ENCODE results near the gene TMEM184A.

DNA sequence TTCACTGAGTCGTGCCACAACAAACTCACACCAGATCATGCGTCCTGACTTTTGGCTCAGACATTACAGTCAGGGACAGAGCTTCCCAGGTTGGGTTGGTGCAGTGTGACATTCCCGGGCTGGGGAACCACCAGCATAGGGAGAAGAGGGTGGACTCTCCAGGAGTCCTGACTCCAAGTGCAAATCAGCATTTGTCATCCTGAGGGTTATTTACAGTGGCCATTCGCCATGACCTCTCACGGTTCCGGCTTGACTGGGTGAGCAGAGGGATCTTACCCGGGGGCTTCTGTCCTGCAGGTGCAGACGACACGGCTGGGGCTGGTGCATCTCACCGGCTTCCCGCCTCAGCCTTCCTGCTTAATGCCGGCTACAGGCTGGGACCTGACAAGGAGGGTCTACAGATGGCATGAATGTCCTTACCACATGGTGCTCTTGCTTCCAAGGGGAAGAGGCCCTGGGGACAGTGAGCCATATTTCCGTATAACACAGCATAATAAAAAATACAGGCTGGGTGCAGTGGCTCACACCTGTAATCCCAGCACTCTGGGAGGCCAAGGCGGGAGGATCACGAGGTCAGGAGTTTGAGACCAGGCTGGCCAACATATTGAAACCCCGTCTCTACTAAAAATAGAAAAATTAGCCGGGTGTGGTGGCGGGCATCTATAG lies 39.3 kb downstream of the TMEM184A start:
- TF ChIP-seq, protein P1, sequence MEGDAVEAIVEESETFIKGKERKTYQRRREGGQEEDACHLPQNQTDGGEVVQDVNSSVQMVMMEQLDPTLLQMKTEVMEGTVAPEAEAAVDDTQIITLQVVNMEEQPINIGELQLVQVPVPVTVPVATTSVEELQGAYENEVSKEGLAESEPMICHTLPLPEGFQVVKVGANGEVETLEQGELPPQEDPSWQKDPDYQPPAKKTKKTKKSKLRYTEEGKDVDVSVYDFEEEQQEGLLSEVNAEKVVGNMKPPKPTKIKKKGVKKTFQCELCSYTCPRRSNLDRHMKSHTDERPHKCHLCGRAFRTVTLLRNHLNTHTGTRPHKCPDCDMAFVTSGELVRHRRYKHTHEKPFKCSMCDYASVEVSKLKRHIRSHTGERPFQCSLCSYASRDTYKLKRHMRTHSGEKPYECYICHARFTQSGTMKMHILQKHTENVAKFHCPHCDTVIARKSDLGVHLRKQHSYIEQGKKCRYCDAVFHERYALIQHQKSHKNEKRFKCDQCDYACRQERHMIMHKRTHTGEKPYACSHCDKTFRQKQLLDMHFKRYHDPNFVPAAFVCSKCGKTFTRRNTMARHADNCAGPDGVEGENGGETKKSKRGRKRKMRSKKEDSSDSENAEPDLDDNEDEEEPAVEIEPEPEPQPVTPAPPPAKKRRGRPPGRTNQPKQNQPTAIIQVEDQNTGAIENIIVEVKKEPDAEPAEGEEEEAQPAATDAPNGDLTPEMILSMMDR (IDR thresholded peaks at IDR 0.05) = no peak
- TF ChIP-seq EZH2 (IDR thresholded peaks at IDR 0.05; ENCODE audit: borderline replicate concordance, insufficient read depth, low read depth, low read length, poor library complexity, severe bottlenecking) = no peak

Data from B cell (primary cell).